CD4-positive, alpha-beta T cell treated with Interleukin-17A for 4 hours (primary cell): ENCODE measurements around the gene RAD51B.

ENCODE experiments used
- DNase-seq: peaks from one replicate; pipeline ENCODE4 v3.0.0-alpha.2; 2020; ENCODE audit warnings: mixed read lengths

RAD51B gene

DNA sequence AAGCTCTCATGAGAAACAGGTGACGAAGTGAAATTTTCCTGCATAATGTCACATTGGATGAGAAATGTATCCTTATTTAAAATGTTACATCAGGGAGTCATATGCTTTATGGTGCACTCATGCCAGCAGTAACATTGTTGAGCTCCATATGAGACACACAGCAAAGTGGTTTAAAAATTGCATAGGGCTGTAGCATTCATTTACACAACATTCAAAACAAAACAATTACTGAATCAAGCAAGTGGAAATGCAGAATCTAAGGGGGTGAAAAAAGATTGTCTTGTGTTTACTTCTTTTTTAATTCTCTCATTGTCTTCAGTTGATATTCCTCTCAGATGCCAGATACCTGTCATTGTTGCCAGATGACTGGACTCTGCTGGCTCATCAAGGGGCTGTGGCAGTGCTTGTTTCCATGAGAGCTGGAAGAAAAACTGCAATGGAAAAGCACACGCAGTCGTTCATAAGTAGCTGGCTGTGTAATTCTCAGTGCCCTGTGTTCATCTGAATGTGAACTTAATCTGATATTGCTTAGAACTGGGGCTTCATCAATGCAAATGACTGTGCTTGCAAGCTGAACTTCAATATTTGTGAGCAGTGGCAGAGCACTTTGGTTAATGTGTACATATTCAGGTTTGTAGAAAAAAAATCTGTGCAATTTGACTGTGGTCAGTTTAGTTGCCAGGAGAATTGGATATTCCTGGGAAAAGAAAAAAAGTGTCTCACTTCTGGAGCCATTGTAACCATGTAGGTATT lies 305.6 kb downstream of the RAD51B start:
- DNase-seq = no peak

GRCh38 chr14:68127166-68127565 lies 307.6 kb downstream of the RAD51B start:
- no peak for DNase-seq

DNA sequence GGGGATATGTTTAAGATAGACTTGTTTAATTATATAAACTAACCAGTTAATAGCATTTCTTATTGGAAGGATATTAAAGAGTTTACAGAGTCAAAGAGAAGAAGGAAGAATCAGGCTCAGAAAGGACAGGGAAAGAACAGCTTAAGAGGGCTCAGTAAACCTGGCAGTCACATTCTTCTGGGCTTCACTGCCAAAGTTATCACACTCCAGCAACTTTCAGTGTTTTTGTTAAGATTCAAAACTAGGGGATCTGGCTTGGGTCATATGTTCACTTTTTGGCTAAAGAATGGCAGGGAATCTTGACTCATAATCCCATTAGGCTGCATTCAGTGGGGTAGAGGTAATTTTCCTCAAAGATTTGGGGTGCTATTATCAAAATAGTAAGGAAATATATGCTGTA lies 312.3 kb downstream of the RAD51B start:
- DNase-seq = no peak

DNA sequence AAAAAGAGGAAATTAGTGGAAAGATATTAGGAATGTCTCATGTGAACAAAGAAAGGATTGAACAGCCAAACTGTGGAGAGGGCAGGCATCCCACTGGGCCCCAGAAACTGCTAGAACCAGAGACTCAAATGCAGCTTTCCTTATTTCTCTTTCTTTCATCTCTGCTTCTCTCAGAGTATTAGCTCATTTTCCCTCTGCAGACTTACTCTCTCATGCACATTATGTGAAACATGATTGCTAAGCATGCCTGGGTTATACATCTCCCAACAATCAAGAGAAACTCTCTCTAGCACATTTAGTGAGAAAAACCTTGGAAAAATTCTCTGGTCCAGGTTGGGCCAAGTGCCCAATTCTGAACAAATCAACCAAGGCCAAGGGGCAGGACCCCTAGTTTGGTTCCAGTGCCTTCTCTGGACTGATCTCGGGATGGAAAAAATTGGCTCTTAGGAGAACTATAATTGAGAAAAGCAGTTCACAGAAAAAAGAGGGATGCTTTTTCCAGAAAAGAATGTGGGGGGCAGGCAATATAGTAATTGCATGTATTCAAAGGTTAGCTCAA lies 313.1 kb downstream of the RAD51B start:
- no peak for DNase-seq

DNA sequence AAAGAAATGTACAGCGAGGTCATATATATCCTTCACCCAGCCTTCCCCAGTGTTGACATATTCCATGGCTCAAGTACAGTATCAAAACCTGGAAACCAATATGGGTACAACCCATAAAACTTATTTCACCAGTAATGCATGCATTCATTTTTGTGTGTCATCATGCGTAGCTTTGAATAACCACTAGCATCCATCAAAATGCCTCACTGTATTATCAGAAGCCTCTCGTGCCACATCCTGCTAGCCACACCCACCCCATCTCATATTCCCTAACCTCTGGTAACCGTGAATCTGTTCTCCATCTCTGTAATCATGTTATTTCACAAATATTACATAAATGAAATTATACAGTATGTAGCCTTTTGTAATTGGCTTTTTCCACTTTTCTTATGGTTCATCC lies 314.3 kb downstream of the RAD51B start:
- no peak for DNase-seq

DNA sequence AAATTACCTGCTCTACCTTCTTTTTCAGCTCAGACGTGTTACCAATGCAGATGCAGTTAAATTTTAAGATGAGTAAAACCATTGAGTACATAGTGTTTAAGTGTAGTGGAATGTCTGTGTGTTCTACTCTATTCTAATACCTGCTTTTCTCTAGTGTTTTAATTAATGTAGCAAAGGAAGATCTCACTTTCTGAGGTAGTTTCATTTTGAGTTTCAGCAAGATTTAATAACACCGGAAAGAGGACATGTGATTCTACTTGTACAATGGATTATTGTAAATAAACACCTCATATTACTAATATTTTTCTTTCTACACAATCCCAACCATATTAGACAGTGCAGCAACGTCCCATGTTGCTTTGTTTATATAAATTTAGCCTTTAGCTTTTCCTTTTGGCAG lies 315.4 kb downstream of the RAD51B start:
- DNase-seq = no peak

DNA sequence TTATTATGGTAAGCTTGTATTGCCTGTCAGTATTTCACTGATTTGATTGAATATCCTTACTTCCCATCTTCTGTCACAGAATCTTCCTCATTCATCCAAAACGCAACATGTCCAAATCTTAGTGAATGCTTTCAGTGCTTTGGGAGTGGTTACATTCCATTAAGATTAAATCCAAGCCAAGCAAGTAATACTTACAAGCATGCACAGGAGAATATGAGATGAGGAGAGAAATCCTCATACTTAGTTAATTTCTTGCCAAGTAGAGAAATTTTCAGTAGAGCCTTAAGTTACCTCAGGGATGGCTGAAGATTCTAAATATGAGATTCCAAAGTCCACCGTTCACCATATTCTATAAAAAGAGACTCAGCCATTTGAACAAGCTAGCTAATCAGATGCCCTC lies 316.0 kb downstream of the RAD51B start:
- DNase-seq = no peak

GRCh38 chr14:68137704-68138619 lies 318.4 kb downstream of the RAD51B start:
- DNase-seq = peak; percentile 6

GRCh38 chr14:68139431-68140075 lies 320.0 kb downstream of the RAD51B start:
- no peak for DNase-seq

- DNase-seq = no peak
Measured at GRCh38 chr14:68140076-68140741, 320.6 kb downstream of the RAD51B start.

DNA sequence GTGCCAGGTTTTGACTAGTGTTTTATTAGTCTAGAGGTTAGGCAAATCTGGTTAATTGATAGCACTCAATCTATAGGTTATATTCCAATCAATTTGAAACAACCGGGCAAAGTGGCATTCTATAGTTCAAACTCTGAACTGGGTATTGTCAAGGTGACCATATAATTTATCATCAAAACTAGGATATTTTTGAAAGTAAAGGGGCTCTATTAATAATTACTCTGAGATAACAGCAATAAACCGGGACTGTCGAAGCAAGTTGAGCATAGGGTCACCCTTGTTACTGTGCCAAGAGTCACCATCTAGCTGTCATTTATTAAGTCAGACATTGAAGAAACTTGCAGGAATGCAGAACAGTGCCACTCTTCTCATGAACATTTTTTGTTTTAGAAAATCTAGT lies 321.2 kb downstream of the RAD51B start:
- no peak for DNase-seq

GRCh38 chr14:68141281-68142088 lies 321.9 kb downstream of the RAD51B start:
- no peak for DNase-seq

GRCh38 chr14:68143341-68143841 lies 323.8 kb downstream of the RAD51B start:
- DNase-seq = no peak

- no peak for DNase-seq
Measured at GRCh38 chr14:68144051-68144681, 324.6 kb downstream of the RAD51B start.

DNA sequence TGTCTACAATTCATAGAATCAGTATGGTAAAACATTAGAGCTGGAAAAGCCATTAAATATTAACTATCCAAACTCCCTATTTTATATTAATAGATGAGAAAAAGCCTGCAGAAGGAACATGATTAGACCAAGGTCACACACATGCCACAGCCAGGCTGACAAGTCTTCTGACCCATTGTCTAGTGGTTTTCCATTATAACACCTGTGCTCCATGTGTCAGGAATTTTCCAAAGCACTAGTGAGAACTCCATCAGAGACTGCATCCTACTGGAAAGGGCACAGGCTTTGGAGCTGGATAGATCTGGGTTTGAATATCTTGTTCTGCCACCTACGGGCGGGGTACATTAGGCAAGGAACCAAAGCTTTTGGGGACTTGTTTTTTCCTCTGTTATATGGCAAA lies 325.5 kb downstream of the RAD51B start:
- no peak for DNase-seq

DNA sequence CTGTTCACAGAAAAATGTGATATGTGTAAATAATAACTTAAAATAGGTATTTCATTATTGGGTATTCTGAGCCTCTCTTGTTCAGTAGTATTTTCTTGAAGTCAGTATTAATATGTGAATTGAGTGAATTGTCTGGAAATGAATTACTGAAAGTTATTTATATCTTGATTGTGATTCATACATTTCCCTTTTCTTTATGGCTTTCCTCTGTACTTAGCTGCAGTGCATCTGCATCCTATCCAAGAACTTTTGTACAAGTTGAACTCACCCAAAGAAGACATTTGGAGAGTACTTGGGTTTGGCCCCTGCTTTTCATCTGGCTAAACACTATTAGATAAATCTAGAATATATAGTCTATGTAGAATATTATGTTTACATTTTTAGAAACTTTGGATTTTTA lies 326.0 kb downstream of the RAD51B start:
- no peak for DNase-seq

DNA sequence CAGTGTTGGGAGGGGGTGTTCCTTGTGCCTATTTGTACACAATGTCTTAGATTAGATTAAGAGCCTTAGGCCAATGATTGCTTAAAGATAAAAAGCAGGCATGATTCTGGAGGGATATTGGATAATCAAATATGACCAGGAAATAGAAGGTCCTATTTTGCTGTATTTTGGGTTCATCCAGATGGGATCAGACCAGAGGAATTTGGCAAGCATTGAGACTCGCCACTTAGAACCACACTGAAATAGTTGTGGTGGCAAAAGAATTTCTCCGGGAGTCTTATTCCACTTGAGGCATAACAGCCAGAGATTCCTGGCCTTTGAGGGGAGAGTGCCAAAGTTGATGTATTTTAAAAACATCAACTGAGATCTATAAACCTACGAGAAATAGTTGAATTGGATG lies 327.2 kb downstream of the RAD51B start:
- DNase-seq = no peak

DNA sequence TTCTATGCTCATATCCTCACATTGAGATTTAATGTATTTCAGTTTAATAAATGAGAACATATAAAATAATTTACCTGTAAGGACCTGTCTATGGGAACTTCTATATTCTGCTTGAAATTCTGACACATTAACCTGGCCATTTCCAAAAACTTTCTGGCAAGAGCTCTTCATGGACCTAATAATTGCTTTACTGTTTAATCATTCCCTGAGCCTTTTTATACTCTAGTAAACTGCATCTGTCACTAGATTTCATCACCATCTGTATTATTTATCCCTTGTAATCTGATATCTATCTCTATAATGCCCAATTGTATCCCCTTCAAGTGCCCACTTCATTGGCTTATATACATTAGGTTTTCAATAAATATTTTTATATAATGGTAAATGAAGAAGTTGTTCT lies 327.7 kb downstream of the RAD51B start:
- DNase-seq = no peak

DNA sequence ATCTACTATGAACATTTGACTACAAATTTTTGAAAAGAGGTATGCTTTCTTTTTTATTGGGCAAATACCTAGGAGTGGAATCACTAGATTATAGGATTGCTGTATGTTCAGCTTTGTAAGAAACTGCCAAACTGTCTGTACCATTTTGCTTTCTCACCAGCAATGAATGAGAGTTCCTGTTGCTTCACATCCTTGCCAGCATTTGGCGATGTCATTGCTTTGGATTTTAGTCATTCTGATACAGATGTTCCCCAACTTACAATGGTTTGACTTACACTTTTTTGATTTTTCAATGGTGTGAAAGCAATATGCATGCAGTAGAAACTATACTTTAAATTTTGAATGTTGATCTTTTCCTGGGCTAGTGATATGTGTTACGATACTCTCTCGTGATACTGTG lies 328.7 kb downstream of the RAD51B start:
- no peak for DNase-seq

- no peak for DNase-seq
Measured at GRCh38 chr14:68148763-68149162, 329.2 kb downstream of the RAD51B start.

DNA sequence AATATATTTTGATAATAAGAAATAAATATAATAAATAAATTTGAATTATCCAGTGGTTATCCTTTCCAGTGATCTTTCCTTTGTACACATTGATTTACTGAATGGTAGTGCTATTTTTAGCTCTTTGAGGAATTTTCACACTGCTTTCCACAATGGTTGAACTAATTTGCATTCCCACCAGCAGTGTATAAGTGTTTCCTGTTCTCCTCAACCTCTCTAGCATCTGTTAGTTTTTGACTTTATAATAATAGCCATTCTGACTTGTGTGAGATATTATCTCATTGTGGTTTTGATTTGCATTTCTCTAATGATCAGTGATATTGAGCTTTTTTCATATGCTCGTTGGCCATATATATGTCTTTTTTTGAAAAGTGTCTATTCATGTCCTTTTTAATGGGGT lies 333.7 kb downstream of the RAD51B start:
- DNase-seq = no peak
